Esophagus muscularis mucosa (tissue), 4 donors: ENCODE data around the gene FTSJ1. TPM values are rescaled to one million over a fixed set of nuclear protein-coding genes. Genes with fewer than 3 reads are reported as not detected.

Experiments used
- DNase-seq: peaks from one replicate; pipeline ENCODE4 v3.0.0-alpha.2; 2017; ENCODE audit errors: extremely low spot score
- H3K27ac ChIP-seq, 4 donors: fragments of 200-600 bp; sonication (generic); replicated peaks in 1 of 4; 1 replicate in 3 of 4; 2 replicates in 1 of 4; pipeline ENCODE4 v1.5.1; 2016 to 2019; ENCODE audit warnings: mild to moderate bottlenecking in 1 of 4
- H3K27me3 ChIP-seq, 4 donors: fragments of 200-600 bp; sonication (generic); one replicate each; pipeline versions ENCODE4 v1.5.1 to v1.6.0; 2016 to 2019
- H3K36me3 ChIP-seq, 4 donors: fragments of 200-600 bp; sonication (generic); one replicate each; pipeline ENCODE4 v1.5.1; 2016 to 2019
- H3K4me1 ChIP-seq, 4 donors: fragments of 200-600 bp; sonication (generic); one replicate each; pipeline ENCODE4 v1.5.1; 2016 to 2019
- H3K4me3 ChIP-seq, 4 donors: fragments of 200-600 bp; sonication (generic); 1 replicate in 2 of 4; 2 replicates in 2 of 4; pipeline ENCODE4 v1.5.1; 2016 to 2019; ENCODE audit warnings: mild to moderate bottlenecking in 4 of 4, moderate library complexity in 1 of 4
- H3K9me3 ChIP-seq, 4 donors: fragments of 200-600 bp; sonication (generic); 1 replicate in 3 of 4; 2 replicates in 1 of 4; pipeline ENCODE4 v1.5.1; 2016 to 2019
- CTCF ChIP-seq, 3 experiments: fragments of 200-600 bp in 2 of 3; fragments of 450-650 bp in 1 of 3; sonication (generic) in 2 of 3; IDR thresholded peaks; one replicate each; pipeline ENCODE4 v1.5.1; 2017 to 2019; ENCODE audit warnings: antibody characterized with exemption in 3 of 3, mild to moderate bottlenecking in 2 of 3, moderate library complexity in 1 of 3
- EP300 ChIP-seq: sonication (generic); formaldehyde crosslinking; IDR thresholded peaks from one replicate; pipeline ENCODE4 v1.6.1; 2017; ENCODE audit warnings: antibody characterized with exemption
- POLR2A ChIP-seq: fragments of 450-650 bp; IDR thresholded peaks from one replicate; pipeline ENCODE4 v1.6.1; 2017; ENCODE audit warnings: antibody characterized with exemption, moderate library complexity, mild to moderate bottlenecking, low read depth
- POLR2AphosphoS5 ChIP-seq, 2 donors: sonication (generic); formaldehyde crosslinking; IDR thresholded peaks; one replicate each; pipeline ENCODE4 v1.6.1; 2017; ENCODE audit warnings: antibody characterized with exemption in 2 of 2
- WGBS: methylation state at CpG from one replicate; pipeline ENCODE4 v1.1.5; 2018; 5-methylcytosine and 5-hydroxymethylcytosine counted together
- intact Hi-C: fragments of 100-400 bp; cut with DNase I; formaldehyde crosslinking; loops from one replicate; pipeline ENCODE4 v1.15.1; 2023
- total RNA-seq, 4 donors: library from RNA; depleted of rRNA; stranded (reverse); fragments of >200 nt; gene quantifications; one replicate each; pipeline versions ENCODE4 v1.1.0 to v1.2.1, GENCODE V29; 2016

FTSJ1 gene
- total RNA-seq, 4 donors from 2014 or later: 38.5 to 47.3 (median 43.9) TPM

GRCh38 chrX:48511560-48511959 lies 35.6 kb downstream of the FTSJ1 start:
- no peaks in the 10 kb centered on the region for H3K9me3 ChIP-seq
- 69% methylated on average over 4 of the region's 4 CpGs for WGBS
- intact Hi-C loops: no loop called here
- TF ChIP-seq EP300: no peak
- no peak for TF ChIP-seq POLR2AphosphoS5 (IDR thresholded peaks at IDR 0.05)
- TF ChIP-seq POLR2A: no peak
- peak in 1 of 3 experiments; percentile 32 for TF ChIP-seq CTCF (IDR thresholded peaks at IDR 0.05)
- no peak for DNase-seq
- H3K36me3 ChIP-seq: peaks cover 0 to 33% (median 17%) of the 10 kb centered on the region in 4 donors
- H3K4me1 ChIP-seq: peaks cover 8 to 16% (median 14%) of the 10 kb centered on the region in 4 donors
- no peak overlapping the region for H3K4me3 ChIP-seq
- peaks cover 0 to 4% (median 0%) of the 10 kb centered on the region in 4 donors for H3K27me3 ChIP-seq
- no peak overlapping the region for H3K27ac ChIP-seq

GRCh38 chrX:48512371-48512935 lies 36.5 kb downstream of the FTSJ1 start:
- no peaks in the 10 kb centered on the region for H3K9me3 ChIP-seq
- TF ChIP-seq POLR2AphosphoS5 (IDR thresholded peaks at IDR 0.05) (no peak), EP300 (no peak), CTCF (IDR thresholded peaks at IDR 0.05) (no peak), POLR2A (no peak)
- peaks cover 0 to 4% (median 0%) of the 10 kb centered on the region in 4 donors for H3K27me3 ChIP-seq
- DNase-seq: no peak
- peaks cover 8 to 16% (median 14%) of the 10 kb centered on the region in 4 donors for H3K4me1 ChIP-seq
- 84% methylated on average over 15 of the region's 20 CpGs for WGBS
- H3K4me3 ChIP-seq: no peak overlapping the region
- no peak overlapping the region for H3K27ac ChIP-seq
- intact Hi-C loops: no loop called here
- peaks cover 0 to 39% (median 17%) of the 10 kb centered on the region in 4 donors for H3K36me3 ChIP-seq

- no peaks in the 10 kb centered on the region for H3K9me3 ChIP-seq
- whole genome bisulfite sequencing: 80% methylated on average over 4 of the region's 4 CpGs
- TF ChIP-seq POLR2AphosphoS5 (IDR thresholded peaks at IDR 0.05): no peak
- no peak for TF ChIP-seq POLR2A
- no peak for TF ChIP-seq EP300
- TF ChIP-seq CTCF (IDR thresholded peaks at IDR 0.05): no peak
- H3K27me3 ChIP-seq: peaks cover 0 to 4% (median 0%) of the 10 kb centered on the region in 4 donors
- no peak for DNase-seq
- intact Hi-C loops: no loop called here
- peaks cover 8 to 9% (median 9%) of the 10 kb centered on the region in 4 donors for H3K4me1 ChIP-seq
- no peak overlapping the region for H3K4me3 ChIP-seq
- H3K27ac ChIP-seq: no peak overlapping the region
- H3K36me3 ChIP-seq: peaks cover 0 to 39% (median 17%) of the 10 kb centered on the region in 4 donors
These were observed 37.7 kb downstream of the FTSJ1 start for GRCh38 chrX:48513670-48514069.

GRCh38 chrX:48514126-48514806 lies 38.3 kb downstream of the FTSJ1 start:
- H3K36me3 ChIP-seq: peaks cover 0 to 39% (median 17%) of the 10 kb centered on the region in 4 donors
- peaks cover 8 to 9% (median 8%) of the 10 kb centered on the region in 4 donors for H3K4me1 ChIP-seq
- H3K27me3 ChIP-seq: peaks cover 0 to 4% (median 0%) of the 10 kb centered on the region in 4 donors
- no peak overlapping the region for H3K4me3 ChIP-seq
- 88% methylated on average over 16 of the region's 16 CpGs for WGBS
- intact Hi-C loops: no loop called here
- no peak for DNase-seq
- H3K27ac ChIP-seq: no peak overlapping the region
- H3K9me3 ChIP-seq: no peaks in the 10 kb centered on the region
- TF ChIP-seq POLR2AphosphoS5 (IDR thresholded peaks at IDR 0.05) (no peak), EP300 (no peak)

- TF ChIP-seq POLR2AphosphoS5 (IDR thresholded peaks at IDR 0.05): no peak
- TF ChIP-seq EP300: no peak
- no peak for TF ChIP-seq POLR2A
- TF ChIP-seq CTCF (IDR thresholded peaks at IDR 0.05): no peak
- intact Hi-C loops: no loop called here
- Histone ChIP-seq H3K9me3 (no peaks in the 10 kb centered on the region), H3K27ac (no peak overlapping the region), H3K4me3 (no peak overlapping the region), H3K36me3 (peaks cover 0 to 39% (median 17%) of the 10 kb centered on the region in 4 donors), H3K27me3 (peaks cover 0 to 4% (median 0%) of the 10 kb centered on the region in 4 donors), H3K4me1 (peaks cover under 1 to 2% (median 2%) of the 10 kb centered on the region in 4 donors)
- no peak for DNase-seq
- WGBS: 88% methylated on average over 9 of the region's 9 CpGs
These were observed 39.0 kb downstream of the FTSJ1 start for GRCh38 chrX:48514868-48515460.
